NCI-H1694 treated with DMSO at 0.1 percent for 48 hours (cell line): ENCODE data around the gene PIEZO2.
A peak's percentile ranks its signal among the peaks of the same experiment; 100 is the strongest.
"Not testable (repeated sequence)": the region's sequence is repeated elsewhere in the genome, so short reads cannot be mapped to it uniquely, and the experiment has no call there.

Experiments used
- DNase-seq: peaks from one replicate; lab custom pipeline; 2025; lab: John Stamatoyannopoulos, UW

PIEZO2 gene

GRCh38 chr18:11149441-11150270, at the start of gene PIEZO2:
TSS of gene PIEZO2 (minus strand) at chr18:11149569. CDS start at chr18:11148588, 981 bp downstream.
- DNase-seq = no peak

- DNase-seq = no peak
Measured at GRCh38 chr18:11183637-11184036, 34.3 kb upstream of the PIEZO2 start.

GRCh38 chr18:11181629-11182028, 32.3 kb upstream of the PIEZO2 start:
- not testable (repeated sequence) for DNase-seq

- no peak for DNase-seq
Measured at GRCh38 chr18:11179959-11180519, 30.7 kb upstream of the PIEZO2 start.

GRCh38 chr18:11178951-11179549, 29.7 kb upstream of the PIEZO2 start:
- no peak for DNase-seq

GRCh38 chr18:11177382-11177781, 28.0 kb upstream of the PIEZO2 start:
- no peak for DNase-seq

GRCh38 chr18:11176481-11176881, 27.1 kb upstream of the PIEZO2 start:
- no peak for DNase-seq

- no peak for DNase-seq
Measured at GRCh38 chr18:11175266-11175979, 26.1 kb upstream of the PIEZO2 start.

GRCh38 chr18:11174179-11174578, 24.8 kb upstream of the PIEZO2 start:
- not testable (repeated sequence) for DNase-seq

GRCh38 chr18:11167778-11168177, 18.4 kb upstream of the PIEZO2 start:
- DNase-seq = no peak

GRCh38 chr18:11165952-11166351, 16.6 kb upstream of the PIEZO2 start:
- DNase-seq = no peak

GRCh38 chr18:11165138-11165537, 15.8 kb upstream of the PIEZO2 start:
- no peak for DNase-seq

- DNase-seq = no peak
Measured at GRCh38 chr18:11163665-11164064, 14.3 kb upstream of the PIEZO2 start.

GRCh38 chr18:11162889-11163288, 13.5 kb upstream of the PIEZO2 start:
- DNase-seq = no peak

GRCh38 chr18:11162462-11162861, 13.1 kb upstream of the PIEZO2 start:
- no peak for DNase-seq

GRCh38 chr18:11160313-11160712, 10.9 kb upstream of the PIEZO2 start:
- DNase-seq = no peak

- no peak for DNase-seq
Measured at GRCh38 chr18:11159844-11160243, 10.5 kb upstream of the PIEZO2 start.

GRCh38 chr18:11156978-11157377, 7.6 kb upstream of the PIEZO2 start:
- DNase-seq = no peak

GRCh38 chr18:11155034-11155759, 5.8 kb upstream of the PIEZO2 start:
- DNase-seq = no peak

GRCh38 chr18:11154368-11154989, 5.1 kb upstream of the PIEZO2 start:
- DNase-seq = peak; percentile 0

- no peak for DNase-seq
Measured at GRCh38 chr18:11153097-11153496, 3.7 kb upstream of the PIEZO2 start.

GRCh38 chr18:11150271-11150615, 874 bp upstream of the PIEZO2 start:
- DNase-seq = no peak
